Kidney glomerular epithelial cell (primary cell): ENCODE measurements around the gene RAB3C.
"Not testable (repeated sequence)": the region's sequence is repeated elsewhere in the genome, so short reads cannot be mapped to it uniquely, and the experiment has no call there.

Experiments
- DNase-seq: peaks from one replicate; lab custom pipeline; 2025; lab: John Stamatoyannopoulos, UW

The RAB3C gene

DNA sequence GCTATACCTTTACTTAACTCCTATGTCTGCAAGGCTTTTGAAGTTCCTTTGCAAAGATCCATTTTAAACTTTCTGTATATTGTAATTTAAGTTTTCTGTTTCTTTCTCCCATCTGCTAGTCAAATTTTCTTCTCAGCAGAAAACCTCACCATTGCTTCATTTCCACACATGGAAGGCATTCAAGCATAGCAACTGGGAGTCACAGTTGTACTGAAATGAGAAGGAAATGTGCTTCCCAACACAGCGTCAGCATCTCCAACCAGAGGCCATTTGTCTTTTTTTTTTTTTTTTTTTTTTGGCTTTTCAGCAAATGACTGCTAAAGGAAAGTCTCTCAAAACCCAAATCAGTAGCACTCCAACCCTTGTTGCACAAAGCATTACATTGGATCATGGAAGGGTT is 92.5 kb downstream of the RAB3C start:
- no peak for DNase-seq

DNA sequence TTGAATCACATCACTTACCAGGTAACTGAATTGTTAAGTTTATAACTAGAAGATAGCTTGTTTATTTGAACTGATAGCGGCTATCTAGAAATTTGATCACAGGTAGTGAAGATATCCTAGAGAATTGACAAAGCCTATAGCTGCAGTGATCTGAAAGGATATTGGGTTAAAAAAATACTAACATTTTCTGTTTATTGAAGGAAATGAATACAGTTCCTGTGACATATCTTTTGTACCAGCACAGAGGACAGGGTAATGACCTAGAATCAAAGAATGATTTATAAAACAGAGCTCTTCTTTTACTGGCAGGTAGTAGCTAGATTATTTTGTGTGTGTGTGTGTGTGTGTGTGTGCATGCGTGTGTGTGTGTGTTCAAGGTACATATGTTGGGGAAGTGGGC is 94.8 kb downstream of the RAB3C start:
- no peak for DNase-seq

DNA sequence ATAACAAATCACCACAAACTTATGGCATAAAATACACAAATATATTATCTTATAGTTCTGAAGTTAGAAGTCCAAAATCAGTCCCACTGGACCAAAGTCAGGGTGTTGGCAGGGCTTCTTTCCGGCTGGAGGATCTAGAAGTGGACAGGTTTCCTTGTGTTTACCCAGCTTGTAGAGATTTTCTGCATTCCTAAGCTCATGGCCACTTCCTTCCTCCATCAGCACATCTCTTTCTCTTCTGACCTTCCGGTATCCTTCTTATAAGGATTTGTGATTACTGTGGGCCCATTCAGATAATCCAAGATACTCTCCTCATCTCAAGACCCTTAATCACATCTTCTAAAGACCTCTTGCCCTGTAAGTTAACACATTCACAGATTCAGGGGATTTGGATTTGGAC is 97.6 kb downstream of the RAB3C start:
- DNase-seq = no peak

- no peak for DNase-seq
Observed at GRCh38 chr5:58681943-58682342, 99.1 kb downstream of the RAB3C start.

DNA sequence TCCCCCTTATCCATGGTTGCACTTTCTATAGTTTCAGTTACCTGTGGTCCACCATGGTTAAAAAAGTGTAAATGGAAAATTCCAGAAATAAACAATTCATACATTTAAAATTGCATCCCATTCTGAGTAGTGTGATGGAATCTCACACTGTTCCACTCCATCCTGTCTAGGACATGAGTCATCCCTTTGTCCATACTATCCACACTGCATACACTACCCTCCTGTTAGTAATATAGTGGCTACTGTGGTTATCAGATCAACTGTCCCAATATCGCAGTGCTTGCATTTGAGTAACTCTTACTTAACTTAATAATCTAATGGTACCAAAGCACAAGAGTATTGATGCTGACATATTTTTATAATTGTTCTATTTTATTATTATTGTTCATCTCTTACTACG is 100.7 kb downstream of the RAB3C start:
- no peak for DNase-seq

- no peak for DNase-seq
Observed at GRCh38 chr5:58687079-58687478, 104.2 kb downstream of the RAB3C start.

- no peak for DNase-seq
Observed at GRCh38 chr5:58687595-58687994, 104.7 kb downstream of the RAB3C start.

- not testable (repeated sequence) for DNase-seq
Observed at GRCh38 chr5:58699088-58699761, 116.3 kb downstream of the RAB3C start.

- DNase-seq = no peak
Observed at GRCh38 chr5:58699762-58700118, 116.9 kb downstream of the RAB3C start.

- DNase-seq = no peak
Observed at GRCh38 chr5:58703925-58704555, 121.2 kb downstream of the RAB3C start.

DNA sequence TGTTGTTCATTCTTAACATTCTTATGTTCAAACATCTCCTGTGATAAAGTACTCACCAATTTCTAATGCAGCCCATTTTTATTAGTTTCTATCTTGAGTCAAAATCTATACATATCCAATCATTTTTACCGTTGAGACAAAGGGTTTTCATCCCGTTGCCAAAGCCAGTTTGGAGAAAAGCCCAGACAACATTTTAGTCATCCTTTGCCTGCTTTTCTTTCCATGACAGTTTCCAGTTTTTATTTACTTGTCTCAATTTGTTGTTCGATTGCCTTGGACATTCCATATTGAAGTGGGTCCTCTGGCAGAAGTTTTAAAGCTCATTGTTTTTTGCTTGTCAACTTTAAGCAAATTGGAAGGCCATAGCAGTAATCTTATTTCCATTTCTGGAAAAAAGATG is 123.9 kb downstream of the RAB3C start:
- no peak for DNase-seq

- no peak for DNase-seq
Observed at GRCh38 chr5:58708456-58708855, 125.6 kb downstream of the RAB3C start.

DNA sequence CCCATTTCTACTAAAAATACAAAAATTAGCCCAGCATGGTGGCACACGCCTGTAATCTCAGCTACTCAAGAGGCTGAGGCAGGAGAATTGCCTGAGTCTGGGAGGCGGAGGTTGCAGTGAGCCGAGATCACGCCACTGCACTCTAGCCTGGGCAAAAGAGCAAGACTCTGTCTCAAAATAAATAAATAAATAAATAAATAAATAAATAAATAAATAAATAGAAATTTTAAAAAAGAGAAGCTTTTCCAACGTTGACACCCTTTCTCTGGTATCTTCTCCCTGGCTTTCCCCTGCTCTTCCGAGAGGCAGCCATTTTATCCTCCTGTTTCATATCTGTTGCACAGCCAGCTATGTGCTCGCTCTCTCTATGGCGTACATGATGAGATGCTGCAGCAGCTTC is 127.5 kb downstream of the RAB3C start:
- not testable (repeated sequence) for DNase-seq

GRCh38 chr5:58710871-58711270 is 128.0 kb downstream of the RAB3C start:
- DNase-seq = no peak

DNA sequence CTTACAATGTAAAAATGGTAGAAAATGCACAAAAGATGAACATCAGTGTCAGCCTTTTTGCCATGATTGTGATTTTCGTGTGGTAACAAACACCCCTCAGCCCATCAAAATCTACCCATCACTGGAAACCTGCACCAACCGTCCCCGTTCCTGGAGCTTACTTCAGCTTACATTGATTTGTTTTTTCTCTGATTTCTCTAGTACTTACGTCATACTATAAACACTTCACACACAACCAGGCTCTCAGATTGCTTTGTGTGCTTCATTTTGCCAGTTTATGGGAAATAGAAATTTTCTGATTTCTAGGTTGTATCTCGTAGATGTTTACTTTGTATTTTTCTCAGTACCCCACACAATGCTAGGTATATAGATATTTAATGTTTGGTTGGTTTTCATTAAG is 129.1 kb downstream of the RAB3C start:
- no peak for DNase-seq

DNA sequence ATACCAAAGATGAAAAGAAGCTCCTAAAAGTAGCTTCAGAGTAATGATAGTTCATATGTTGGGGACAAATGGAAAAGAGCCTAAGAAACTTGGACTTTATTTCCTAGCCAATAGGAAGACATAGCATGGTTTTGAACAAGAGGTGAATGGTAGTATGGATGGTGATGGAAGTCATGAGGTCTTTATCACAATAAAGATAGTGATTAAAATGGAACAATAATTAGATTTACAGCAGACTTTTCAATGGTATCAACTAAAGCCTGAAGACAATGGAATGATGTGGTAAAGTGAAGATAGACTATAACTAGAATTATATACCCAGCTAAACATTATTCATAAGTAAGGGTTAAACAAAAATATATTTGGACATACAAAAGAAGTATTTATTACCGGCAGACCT is 131.2 kb downstream of the RAB3C start:
- DNase-seq = no peak

- DNase-seq = no peak
Observed at GRCh38 chr5:58715997-58716656, 133.3 kb downstream of the RAB3C start.

DNA sequence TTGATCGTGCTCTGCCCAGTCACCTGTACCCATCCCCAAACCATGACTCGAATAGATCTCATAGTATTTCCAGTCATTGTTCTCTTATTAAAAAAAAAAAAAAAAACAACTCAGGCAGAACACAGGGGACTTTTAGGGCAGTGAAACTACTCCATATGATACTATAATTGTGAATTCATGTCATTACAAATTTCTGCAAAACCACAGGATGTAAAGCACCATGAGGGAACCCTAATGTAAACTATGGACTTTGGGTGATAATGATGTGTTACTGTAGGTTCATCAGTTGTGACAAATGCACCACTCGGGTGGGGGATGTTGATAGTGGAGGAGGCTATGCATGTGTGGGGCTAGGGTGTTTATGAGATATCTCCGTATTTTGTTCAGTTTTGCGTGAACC is 133.8 kb downstream of the RAB3C start:
- no peak for DNase-seq

GRCh38 chr5:58717303-58718007 is 134.6 kb downstream of the RAB3C start:
- no peak for DNase-seq

DNA sequence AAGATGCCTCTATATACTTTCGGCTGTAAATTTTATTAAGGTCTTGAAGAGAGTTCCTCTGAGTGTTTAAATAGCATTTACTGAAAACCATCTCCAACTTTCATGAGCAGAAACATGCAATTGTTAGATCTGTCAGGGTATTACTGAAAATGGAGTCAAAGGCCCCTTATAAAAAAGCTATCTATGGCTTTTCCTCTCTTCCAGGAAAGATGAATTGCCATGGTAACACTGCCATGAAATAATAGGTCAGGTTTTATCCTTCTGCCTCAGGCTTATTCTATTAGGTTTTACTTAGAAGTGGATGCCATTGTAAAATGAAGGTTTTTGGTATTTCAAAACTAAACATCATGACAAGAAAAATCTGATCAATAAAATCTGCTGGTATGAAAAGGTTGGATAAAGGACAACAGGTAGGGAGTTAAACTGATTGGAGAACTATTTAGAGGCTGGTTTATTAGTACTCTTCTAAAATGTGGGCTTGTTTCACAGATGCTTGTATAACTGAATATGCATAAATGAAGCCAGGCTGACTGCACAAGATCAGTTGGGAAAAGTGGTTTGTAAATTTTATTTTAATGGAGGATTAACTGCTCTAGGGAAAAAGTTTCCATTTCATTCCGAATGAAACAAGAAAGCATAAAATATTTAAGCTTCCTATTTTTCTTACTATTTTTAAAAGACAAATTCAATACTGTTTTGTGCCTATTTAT is 135.5 kb downstream of the RAB3C start:
- DNase-seq = no peak

DNA sequence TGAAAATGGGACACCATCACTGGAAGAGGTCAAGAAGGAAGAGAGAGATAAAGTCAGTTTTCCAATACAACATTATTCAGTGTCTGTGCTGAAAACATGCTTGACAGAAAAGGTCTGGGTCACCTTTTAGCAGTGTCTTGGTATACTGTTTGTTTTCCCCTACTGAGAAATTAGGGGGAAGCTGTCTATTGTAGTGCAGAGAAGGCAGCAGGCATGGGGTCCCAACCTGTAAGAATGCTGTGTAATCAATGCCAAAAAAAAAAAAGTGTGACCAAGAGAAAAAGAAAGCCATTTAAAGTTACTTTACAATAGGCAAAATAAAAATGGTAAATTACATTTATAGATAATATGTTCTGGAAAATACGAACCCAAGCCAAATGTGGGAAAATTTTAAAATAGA is 139.3 kb downstream of the RAB3C start:
- no peak for DNase-seq

DNA sequence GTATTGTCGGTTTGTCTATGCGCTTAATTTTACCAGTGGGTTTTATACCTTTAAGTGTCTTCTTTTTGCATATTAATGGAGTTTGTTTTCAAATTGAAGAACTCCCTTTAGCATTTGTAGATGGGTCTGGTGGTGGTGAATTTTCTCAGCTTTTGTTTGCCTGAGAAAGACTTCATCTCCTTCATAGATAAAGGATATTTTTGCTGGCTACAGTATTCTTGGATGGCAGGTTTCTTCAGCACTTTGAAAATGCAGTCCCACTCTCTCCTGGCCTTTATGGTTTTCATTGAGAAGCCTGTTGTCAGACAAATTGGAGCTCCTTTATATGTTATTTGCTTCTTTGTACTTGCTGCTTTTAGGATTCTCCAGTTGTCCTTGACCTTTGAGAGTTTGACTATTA is 142.1 kb downstream of the RAB3C start:
- no peak for DNase-seq
